HG03558 (cell line): ENCODE data around the gene BBIP1.
"Not testable (repeated sequence)": the region's sequence is repeated elsewhere in the genome, so short reads cannot be mapped to it uniquely, and the experiment has no call there.

Source experiments
- ATAC-seq: cut with Tn5 transposase; IDR thresholded peaks from one replicate; pipeline ENCODE4 v1.9.1; 2021; ENCODE audit warnings: moderate number of reproducible peaks; ENCODE audit not compliant: unreplicated experiment; ENCODE audit errors: extremely low read depth

The BBIP1 gene

GRCh38 chr10:110927461-110927860, 8.5 kb upstream of the BBIP1 start:
- ATAC-seq = no peak

- no peak for ATAC-seq
Observed at GRCh38 chr10:110923856-110924493, 5.0 kb upstream of the BBIP1 start.

GRCh38 chr10:110919971-110920881, 1.2 kb upstream of the BBIP1 start:
- ATAC-seq = peak; percentile 19

- peak; percentile 0 for ATAC-seq
Observed at GRCh38 chr10:110919349-110919931, 460 bp upstream of the BBIP1 start, which contains the start of gene SHOC2. Gene SHOC2, plus strand, starts transcription at chr10:110919604. Its CDS starts 44,755 bp downstream, at chr10:110964359.

GRCh38 chr10:110918269-110918642, 724 bp downstream of the BBIP1 start:
- ATAC-seq = no peak

GRCh38 chr10:110916554-110917346, 2.2 kb downstream of the BBIP1 start:
- no peak for ATAC-seq

- not testable (repeated sequence) for ATAC-seq
Observed at GRCh38 chr10:110915600-110915999, 3.4 kb downstream of the BBIP1 start.

GRCh38 chr10:110915035-110915434, 3.9 kb downstream of the BBIP1 start:
- ATAC-seq = no peak

GRCh38 chr10:110914431-110914830, 4.5 kb downstream of the BBIP1 start:
- no peak for ATAC-seq

- no peak for ATAC-seq
Observed at GRCh38 chr10:110912374-110912773, 6.6 kb downstream of the BBIP1 start.

GRCh38 chr10:110910138-110910537, 8.8 kb downstream of the BBIP1 start:
- no peak for ATAC-seq

- ATAC-seq = no peak
Observed at GRCh38 chr10:110903280-110904278, 15.4 kb downstream of the BBIP1 start.

GRCh38 chr10:110901954-110902819, 16.8 kb downstream of the BBIP1 start:
- ATAC-seq = no peak

- no peak for ATAC-seq
Observed at GRCh38 chr10:110900983-110901382, 18.0 kb downstream of the BBIP1 start.

GRCh38 chr10:110898391-110898790, 20.6 kb downstream of the BBIP1 start:
- ATAC-seq = no peak

- ATAC-seq = no peak
Observed at GRCh38 chr10:110897184-110897583, 21.8 kb downstream of the BBIP1 start.

- ATAC-seq = no peak
Observed at GRCh38 chr10:110893559-110894179, 25.3 kb downstream of the BBIP1 start.
